D721Med (cell line): ENCODE results near the gene ADAM29.

Experiments
- DNase-seq: peaks from one replicate; pipeline ENCODE4 v3.0.0; 2011; ENCODE audit warnings: low spot score; ENCODE audit not compliant: insufficient read length
- FAIRE-seq: peaks from 2 replicates; lab custom pipeline; 2011; peaks lifted over from hg19 to GRCh38; lab: Jason Lieb, UNC
- CTCF ChIP-seq: IDR thresholded peaks from 2 replicates; pipeline ENCODE4 v1.5.1; 2012; ENCODE audit warnings: mild to moderate bottlenecking, control low read depth; ENCODE audit not compliant: insufficient read depth; ENCODE audit errors: missing control alignments

The ADAM29 gene

GRCh38 chr4:174882317-174882992, 35.7 kb upstream of the ADAM29 start:
- DNase-seq (no peak), FAIRE-seq (no peak)
- TF ChIP-seq CTCF, result no peak

- no peak for FAIRE-seq
- no peak for TF ChIP-seq CTCF
These were observed 10.7 kb upstream of the ADAM29 start for GRCh38 chr4:174907508-174907907.

GRCh38 chr4:174910271-174910670, 7.9 kb upstream of the ADAM29 start:
- FAIRE-seq, result no peak
- no peak for TF ChIP-seq CTCF

More at GRCh38 chr4:174907508-174907907, 10.7 kb upstream of the ADAM29 start:
- DNase-seq, result no peak

GRCh38 chr4:174912919-174913543, 5.1 kb upstream of the ADAM29 start:
- no peak for TF ChIP-seq CTCF
- DNase-seq, result no peak
- FAIRE-seq, result no peak

More at GRCh38 chr4:174910271-174910670, 7.9 kb upstream of the ADAM29 start:
- no peak for DNase-seq

GRCh38 chr4:174919886-174920423, 1.8 kb downstream of the ADAM29 start:
- FAIRE-seq, result no peak
- no peak for TF ChIP-seq CTCF
- no peak for DNase-seq

GRCh38 chr4:174926958-174927357, 8.8 kb downstream of the ADAM29 start:
- DNase-seq, result no peak
- no peak for TF ChIP-seq CTCF
- FAIRE-seq, result no peak

- no peak for TF ChIP-seq CTCF
- FAIRE-seq (no peak), DNase-seq (no peak)
These were observed 10.0 kb downstream of the ADAM29 start for GRCh38 chr4:174928174-174928573.
